Measurements from ENCODE around the gene AZIN2. TPM values are rescaled to one million over a fixed set of nuclear protein-coding genes. Genes with fewer than 3 reads are reported as not detected.

AZIN2 gene
- total and polyA plus RNA-seq, 9 of the 15 experiments (the other 6 are each of a cell fraction or from before 2014, with no cell fraction given), result 0.06 to 0.91 (median 0.42) TPM; not detected in 2

- no peak for TF ChIP-seq NCOA4 (IDR thresholded peaks at IDR 0.05; ENCODE audit: partially characterized antibody)
- no peak for TF ChIP-seq MAFF (IDR thresholded peaks at IDR 0.05; ENCODE audit: low read length)
- TF ChIP-seq FOXK1 (CRISPR knock-in tag; IDR thresholded peaks at IDR 0.05; ENCODE audit: borderline replicate concordance), result no peak
- TF ChIP-seq POLR2B (IDR thresholded peaks at IDR 0.05; ENCODE audit: low read depth, partially characterized antibody), result no peak
- TF ChIP-seq, protein P1, sequence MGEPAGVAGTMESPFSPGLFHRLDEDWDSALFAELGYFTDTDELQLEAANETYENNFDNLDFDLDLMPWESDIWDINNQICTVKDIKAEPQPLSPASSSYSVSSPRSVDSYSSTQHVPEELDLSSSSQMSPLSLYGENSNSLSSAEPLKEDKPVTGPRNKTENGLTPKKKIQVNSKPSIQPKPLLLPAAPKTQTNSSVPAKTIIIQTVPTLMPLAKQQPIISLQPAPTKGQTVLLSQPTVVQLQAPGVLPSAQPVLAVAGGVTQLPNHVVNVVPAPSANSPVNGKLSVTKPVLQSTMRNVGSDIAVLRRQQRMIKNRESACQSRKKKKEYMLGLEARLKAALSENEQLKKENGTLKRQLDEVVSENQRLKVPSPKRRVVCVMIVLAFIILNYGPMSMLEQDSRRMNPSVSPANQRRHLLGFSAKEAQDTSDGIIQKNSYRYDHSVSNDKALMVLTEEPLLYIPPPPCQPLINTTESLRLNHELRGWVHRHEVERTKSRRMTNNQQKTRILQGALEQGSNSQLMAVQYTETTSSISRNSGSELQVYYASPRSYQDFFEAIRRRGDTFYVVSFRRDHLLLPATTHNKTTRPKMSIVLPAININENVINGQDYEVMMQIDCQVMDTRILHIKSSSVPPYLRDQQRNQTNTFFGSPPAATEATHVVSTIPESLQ (CRISPR knock-in tag; IDR thresholded peaks at IDR 0.05), result no peak
- TF ChIP-seq E2F8 (IDR thresholded peaks at IDR 0.05; ENCODE audit: low read depth, partially characterized antibody), result no peak
Measured at GRCh38 chr1:33082575-33083108, 1.7 kb downstream of the AZIN2 start (continued).

Data from K562 (cell line).